Endometrial microvascular endothelial cells (primary cell): ENCODE results near the gene PDZD11. TPM values are rescaled to one million over a fixed set of nuclear protein-coding genes. Genes with fewer than 3 reads are reported as not detected.
"Not testable (repeated sequence)": the region's sequence is repeated elsewhere in the genome, so short reads cannot be mapped to it uniquely, and the experiment has no call there.

Experiments used
- in situ Hi-C: cut with HindIII; loops from 2 replicates; pipeline ENCODE4 v1.10.0; 2017; ENCODE audit warnings: low sequenced_read_pairs, low pct_unique_long_range_greater_than_20kb; ENCODE audit errors: inconsistent ontology term
- total RNA-seq: library from RNA; depleted of rRNA; stranded (reverse); fragments of >200 nt; gene quantifications from one replicate; pipeline ENCODE4 v1.2.3, GENCODE V29; 2015; ENCODE audit errors: inconsistent ontology term

The PDZD11 gene
- total RNA-seq, 1 donor from 2014 or later, result 69.4 TPM

DNA sequence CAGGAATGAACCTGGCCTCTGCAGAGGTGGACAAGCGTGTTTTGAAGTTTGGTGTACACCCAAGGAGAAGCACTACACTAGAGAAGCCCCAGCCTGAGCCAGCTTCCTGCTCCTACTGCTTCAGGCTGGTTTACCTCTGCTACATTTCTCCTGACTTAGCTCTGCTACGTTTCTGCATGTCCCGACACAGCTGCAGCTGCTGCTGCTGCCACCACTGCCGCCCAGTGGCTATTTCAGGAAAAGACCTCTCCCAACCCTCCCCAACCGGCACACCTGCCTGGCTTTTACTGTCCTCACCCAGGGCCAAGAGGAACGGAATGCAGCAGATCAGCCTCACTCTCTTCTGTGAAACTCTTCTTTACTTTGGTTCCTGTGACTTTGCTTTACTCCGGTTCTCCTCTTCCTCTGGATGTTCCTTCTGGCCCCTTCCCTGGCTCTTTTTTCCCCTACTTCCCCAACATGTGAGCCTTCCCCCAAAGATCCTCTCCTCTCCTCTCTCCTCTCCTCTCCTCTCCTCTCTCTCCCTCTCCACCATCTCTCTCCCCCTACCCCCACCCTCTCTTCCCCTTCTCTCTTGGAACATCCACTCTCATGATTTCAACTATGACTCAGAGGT, 26.7 kb downstream of the PDZD11 start:
- in situ Hi-C loops, result no loop called here

DNA sequence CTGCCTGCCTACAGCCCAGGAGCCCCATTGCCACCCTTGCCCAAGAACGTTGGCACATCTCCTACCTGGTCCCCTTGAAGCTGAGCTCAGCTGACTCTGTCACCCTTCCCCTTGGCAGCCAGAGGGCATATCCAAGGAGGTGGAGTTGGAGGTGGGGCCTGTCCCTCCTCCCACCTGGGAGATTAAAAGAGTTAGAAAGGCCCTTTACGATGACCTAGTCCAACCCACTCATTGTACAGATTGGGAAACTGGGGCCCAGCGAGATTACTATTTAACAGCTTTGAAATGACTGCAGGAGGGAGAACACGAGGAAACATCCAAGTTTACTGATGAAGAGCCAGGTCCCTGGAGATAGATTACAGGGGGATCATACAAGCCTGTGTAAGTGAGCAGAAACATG, 29.6 kb downstream of the PDZD11 start, which contains the start of gene P2RY4:
Gene P2RY4 (minus strand): TSS at position 101 of the 400 bp plus-strand sequence. CDS start 580 bp downstream, outside the sequence.
- in situ Hi-C loops, result no loop called here

DNA sequence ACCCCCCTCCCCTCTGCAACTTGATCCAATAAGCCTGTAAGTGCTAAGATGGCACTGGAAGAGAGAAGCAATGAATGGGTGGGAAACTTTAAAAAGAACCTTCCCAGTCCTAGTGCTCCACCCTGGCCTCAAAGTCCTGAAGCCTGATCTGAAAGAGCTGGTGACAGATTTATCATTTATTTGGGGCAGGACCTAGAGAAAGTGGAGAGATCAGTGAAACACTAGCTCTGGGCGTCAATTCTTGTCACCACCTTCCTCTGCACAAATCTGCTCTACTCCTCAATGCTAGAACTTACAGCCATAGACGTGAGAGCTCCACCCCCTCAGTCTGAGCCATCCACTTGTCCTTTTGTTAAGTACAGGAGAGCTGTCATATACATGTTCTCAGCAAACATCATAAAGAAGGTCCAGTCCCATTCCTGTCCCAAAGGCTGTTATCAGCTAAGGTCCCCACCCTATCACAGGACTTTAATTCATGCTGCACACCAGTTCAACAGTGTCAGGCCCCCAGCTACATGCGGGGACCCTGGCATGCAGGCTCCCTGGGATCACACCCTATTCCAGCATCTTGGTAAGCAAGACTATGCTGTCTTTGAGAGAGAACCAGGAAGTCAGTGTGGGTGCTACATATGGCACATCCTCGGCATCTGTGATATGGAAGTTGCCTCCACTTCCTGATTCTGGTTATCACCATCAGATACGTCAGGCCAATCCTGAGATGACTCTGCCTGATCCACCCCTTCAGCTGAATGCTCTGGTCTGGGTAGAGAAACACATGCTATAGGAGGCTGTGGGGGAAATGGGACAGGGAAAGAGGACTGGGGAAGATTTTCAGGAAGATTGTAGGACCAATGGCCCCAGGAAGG, 32.1 kb downstream of the PDZD11 start:
- in situ Hi-C loops, result no loop called here

DNA sequence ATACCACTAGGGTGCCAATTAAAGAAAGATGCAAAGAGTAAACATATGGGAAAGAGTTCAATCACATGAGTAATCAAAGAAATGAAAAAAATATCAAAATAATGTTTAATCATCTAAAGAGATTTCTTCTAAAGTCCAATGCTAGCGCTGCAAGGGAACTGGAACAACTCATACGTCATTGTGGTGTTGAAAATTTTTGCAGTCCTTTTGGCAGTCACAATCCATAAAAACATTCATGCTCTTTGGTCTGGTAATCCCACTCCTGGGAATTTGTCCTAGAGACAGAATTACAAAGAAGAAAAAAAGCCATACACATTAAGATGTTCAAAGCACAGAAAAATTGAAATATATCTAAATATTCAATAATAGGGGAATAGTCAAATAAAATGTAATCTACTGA, 34.3 kb downstream of the PDZD11 start:
- in situ Hi-C loops, result no loop called here

DNA sequence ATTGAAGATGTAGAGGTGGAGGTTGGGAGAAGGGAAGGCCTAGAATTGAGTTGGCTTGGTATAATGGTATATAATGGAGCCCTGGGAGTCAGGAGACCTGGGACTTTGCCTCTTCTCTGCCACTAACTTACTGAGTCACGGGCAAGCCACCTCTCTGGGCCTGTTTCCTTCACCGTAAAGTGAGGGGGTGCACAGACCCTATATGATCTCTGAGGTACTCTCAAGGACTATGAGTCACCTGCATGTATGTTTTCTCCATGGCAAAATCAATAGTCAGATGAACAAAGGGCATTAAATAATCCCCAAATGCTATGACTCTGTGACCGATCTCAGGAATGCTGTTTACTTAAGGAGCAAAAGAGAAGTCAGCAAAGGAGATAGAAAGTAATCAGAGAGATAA, 34.8 kb downstream of the PDZD11 start:
- in situ Hi-C loops, result no loop called here

DNA sequence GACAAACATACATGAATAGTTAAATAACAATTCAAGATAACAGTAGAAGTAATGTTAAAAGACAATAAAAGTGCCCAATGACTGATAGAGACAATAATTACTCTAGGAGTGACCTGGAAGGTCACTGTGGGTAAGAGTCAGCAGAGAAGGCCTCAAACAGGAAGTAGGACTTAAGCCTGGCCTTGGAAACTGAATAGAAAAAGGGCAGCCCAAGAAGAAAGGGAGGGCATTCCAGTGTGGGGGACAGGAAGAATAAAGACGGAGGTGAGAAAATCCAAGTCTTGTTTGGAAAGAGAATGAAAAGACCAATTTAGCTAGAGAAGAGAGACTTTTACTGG, 35.7 kb downstream of the PDZD11 start:
- in situ Hi-C loops, result no loop called here

DNA sequence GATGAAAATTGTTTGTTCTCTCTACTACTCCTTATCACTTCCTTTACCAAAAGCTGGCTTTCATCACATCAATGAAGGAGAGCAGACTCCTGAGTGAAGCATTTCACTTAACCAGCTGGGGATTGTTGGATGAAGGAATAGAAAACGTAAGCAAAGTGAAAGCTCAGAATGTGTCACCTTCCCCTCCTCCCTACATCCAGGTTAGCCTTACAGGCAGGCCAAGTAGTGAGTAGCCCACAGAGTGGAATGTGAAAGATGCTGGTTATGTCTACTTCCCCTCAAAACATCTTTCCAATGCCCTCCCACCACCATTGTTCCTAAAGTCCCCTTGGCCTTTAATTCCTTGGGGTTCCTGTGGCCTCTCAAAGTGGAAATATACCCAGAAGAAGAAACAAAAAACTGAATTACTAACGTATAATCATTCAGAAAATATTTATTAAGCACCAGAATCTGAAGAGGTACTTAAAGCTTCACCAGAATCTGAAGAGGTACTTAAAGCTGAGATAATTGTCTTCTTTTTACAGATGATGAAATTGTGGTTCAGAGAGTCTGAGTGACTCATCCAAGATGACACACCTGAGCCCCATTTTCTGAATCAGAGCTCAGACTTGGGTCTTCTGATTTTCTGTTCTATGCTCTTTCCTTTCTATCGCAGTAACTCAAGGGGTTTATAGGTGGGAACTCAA, 36.2 kb downstream of the PDZD11 start:
- in situ Hi-C loops, result no loop called here

DNA sequence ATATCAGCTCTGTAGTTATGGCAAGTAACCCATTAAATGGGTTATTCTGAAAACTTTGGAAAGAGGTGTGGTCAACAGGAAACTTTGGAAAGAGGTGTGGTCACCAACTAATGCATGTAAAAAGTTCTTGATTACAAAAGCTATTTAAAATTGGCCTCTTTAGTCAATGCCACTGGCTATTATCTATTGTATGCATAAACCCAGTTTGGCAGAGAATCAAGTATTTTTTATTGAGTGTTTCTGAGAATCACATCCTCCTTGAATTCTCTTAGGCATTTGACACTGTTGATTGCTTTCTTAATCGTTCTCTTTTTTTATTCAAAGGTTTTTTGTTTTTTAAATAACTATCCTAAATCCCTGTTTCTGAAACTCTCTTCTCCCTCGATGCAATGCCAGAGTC, 37.2 kb downstream of the PDZD11 start:
- in situ Hi-C loops, result no loop called here

DNA sequence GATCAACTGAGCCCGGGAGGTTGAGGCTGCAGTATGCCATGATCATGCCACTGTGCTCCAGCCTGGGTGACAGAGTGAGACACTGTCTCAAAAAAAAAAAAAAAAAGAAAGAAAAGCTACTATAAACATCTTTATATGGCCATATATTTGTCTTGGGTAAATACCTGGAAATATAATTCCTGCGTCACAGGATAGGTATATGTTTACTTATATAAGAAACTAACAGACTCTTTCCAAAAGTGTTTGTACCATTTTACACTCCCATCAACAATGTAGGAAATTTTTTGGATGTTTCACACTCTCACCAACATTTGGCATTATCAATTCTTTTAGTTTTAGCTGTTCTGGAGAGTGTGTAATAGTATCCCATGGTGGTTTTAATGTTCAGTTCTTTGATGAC, 42.5 kb downstream of the PDZD11 start:
- in situ Hi-C loops, result no loop called here

DNA sequence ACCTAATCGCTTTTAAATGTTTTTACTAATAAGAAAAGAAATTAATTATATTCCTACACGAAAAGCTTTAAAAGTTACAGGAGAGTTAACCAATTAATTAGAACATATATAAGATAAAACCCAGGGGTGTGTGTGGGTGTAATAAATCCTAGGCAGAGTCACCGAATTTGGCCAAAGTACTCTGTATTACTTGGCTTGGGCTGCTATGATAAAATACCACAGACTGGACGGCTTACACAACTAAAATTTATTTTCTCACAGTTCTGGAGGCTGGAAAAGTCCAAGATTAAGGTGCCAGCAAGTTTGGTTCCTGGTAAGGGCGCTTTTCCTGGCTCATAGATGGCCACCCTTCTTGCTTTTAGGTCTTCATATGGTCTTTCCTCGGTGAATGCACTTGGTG, 44.8 kb downstream of the PDZD11 start:
- in situ Hi-C loops, result no loop called here

DNA sequence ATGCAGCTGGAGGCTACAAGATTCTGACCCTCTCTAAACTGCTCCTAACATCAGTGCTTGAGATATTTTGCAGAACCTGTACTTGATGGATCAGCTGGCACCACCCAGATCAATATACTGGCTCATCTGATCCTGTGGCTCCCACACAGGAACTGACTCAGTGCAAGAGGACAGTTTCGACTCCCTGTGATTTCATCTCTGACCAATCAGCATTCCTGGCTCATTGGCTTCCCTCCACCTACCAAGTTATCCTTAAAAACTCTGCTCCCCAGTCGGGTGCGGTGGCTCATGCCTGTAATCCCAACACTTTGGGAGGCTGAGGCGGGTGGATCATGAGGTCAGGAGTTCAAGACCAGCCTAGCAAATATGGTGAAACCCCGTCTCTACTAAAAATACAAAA, 46.1 kb downstream of the PDZD11 start:
- in situ Hi-C loops, result not testable (repeated sequence)

DNA sequence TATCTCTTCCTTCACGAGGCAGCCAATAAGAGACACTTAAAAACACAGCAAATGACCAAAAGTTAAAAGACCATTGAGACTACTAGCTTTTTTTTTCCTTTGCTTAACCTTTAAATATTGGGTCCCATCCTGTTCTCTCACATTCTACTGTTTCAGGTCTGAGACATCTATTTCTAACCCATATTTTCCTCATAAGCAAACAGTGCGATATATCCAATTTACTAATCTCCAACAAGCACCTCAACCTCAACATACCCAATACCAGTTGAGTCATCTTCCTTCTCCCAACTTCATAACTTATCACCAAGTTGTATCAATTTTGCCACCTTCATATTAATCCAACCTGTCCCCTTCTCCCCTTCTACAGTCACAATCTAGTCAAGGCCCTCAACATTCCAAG, 48.2 kb downstream of the PDZD11 start:
- in situ Hi-C loops, result no loop called here

DNA sequence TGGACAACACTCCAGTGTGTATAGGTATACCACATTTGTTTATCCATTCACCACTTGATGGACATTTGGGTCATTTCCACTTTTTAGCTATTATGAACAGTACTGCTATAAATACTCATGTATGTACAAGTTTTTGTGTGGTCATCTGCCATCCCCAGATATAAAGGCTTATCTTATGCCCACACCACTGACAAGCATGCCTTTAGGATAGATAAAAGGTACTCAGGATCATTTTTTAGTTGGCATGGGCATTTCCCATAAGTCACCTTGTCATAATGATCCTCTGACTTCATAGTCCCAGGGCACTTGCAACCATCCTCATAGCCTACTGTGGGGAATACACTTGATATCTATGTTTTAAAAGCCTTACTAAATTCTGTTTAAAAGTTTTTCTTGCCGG, 49.0 kb downstream of the PDZD11 start:
- in situ Hi-C loops, result no loop called here

Other genes with a start within 250 kb of the PDZD11 start
- not detected for gene AWAT2, start 240.0 kb downstream of the PDZD11 start, total RNA-seq
- not detected for gene OTUD6A, start 227.5 kb downstream of the PDZD11 start, total RNA-seq
- 50.3 TPM for gene IGBP1, start 156.5 kb downstream of the PDZD11 start, total RNA-seq
- not detected for gene DGAT2L6, start 112.4 kb downstream of the PDZD11 start, total RNA-seq
- not detected for gene AWAT1, start 55.3 kb downstream of the PDZD11 start, total RNA-seq
- not detected for gene P2RY4, start 29.7 kb downstream of the PDZD11 start, total RNA-seq
- not detected for gene ARR3, start 21.6 kb downstream of the PDZD11 start, total RNA-seq
- not detected for gene RAB41, start 7.8 kb downstream of the PDZD11 start, total RNA-seq
- 24.3 TPM for gene KIF4A, start 177 bp upstream of the PDZD11 start, total RNA-seq
- gene GDPD2, start 133.4 kb upstream of the PDZD11 start, total RNA-seq, result not detected
- gene DLG3, start 154.9 kb upstream of the PDZD11 start, total RNA-seq, result 1.5 TPM